GM19043 (cell line): Measurements from ENCODE around the gene GNG14.
"Not testable (repeated sequence)": the region's sequence is repeated elsewhere in the genome, so short reads cannot be mapped to it uniquely, and the experiment has no call there.

Source experiments
- ATAC-seq: cut with Tn5 transposase; IDR thresholded peaks from one replicate; pipeline ENCODE4 v1.9.1; 2021; ENCODE audit warnings: low read depth; ENCODE audit not compliant: unreplicated experiment

The GNG14 gene

GRCh38 chr19:12695096-12695495, 7.3 kb downstream of the GNG14 start:
- ATAC-seq: no peak

GRCh38 chr19:12695514-12695913, 7.7 kb downstream of the GNG14 start:
- no peak for ATAC-seq

- no peak for ATAC-seq
These were observed 8.2 kb downstream of the GNG14 start for GRCh38 chr19:12695997-12696365.

- ATAC-seq: peak; percentile 75
These were observed 8.9 kb downstream of the GNG14 start, which contains the start of gene FBXW9 for GRCh38 chr19:12696366-12697335. Gene FBXW9, minus strand, starts transcription at chr19:12696631. Its CDS starts 50 bp downstream, at chr19:12696581.

- ATAC-seq: not testable (repeated sequence)
These were observed 9.6 kb downstream of the GNG14 start for GRCh38 chr19:12697425-12697824.

GRCh38 chr19:12698138-12698537, 10.3 kb downstream of the GNG14 start:
- no peak for ATAC-seq

GRCh38 chr19:12701596-12702282, 13.9 kb downstream of the GNG14 start:
- ATAC-seq: no peak

GRCh38 chr19:12703046-12703445, 15.2 kb downstream of the GNG14 start:
- no peak for ATAC-seq

GRCh38 chr19:12705169-12705568, 17.4 kb downstream of the GNG14 start:
- no peak for ATAC-seq

- no peak for ATAC-seq
These were observed 18.0 kb downstream of the GNG14 start for GRCh38 chr19:12705654-12706331.

GRCh38 chr19:12706332-12706718, 18.5 kb downstream of the GNG14 start:
- ATAC-seq: no peak

- no peak for ATAC-seq
These were observed 20.8 kb downstream of the GNG14 start for GRCh38 chr19:12708641-12709040.

- no peak for ATAC-seq
These were observed 23.4 kb downstream of the GNG14 start for GRCh38 chr19:12711187-12711586.

GRCh38 chr19:12712077-12712476, 24.3 kb downstream of the GNG14 start:
- ATAC-seq: not testable (repeated sequence)

- not testable (repeated sequence) for ATAC-seq
These were observed 25.5 kb downstream of the GNG14 start for GRCh38 chr19:12713304-12713703.

- no peak for ATAC-seq
These were observed 27.3 kb downstream of the GNG14 start for GRCh38 chr19:12715102-12715501.

GRCh38 chr19:12715929-12716328, 28.1 kb downstream of the GNG14 start:
- no peak for ATAC-seq

- ATAC-seq: no peak
These were observed 32.5 kb downstream of the GNG14 start for GRCh38 chr19:12720296-12720695.

GRCh38 chr19:12720851-12721655, 33.3 kb downstream of the GNG14 start:
- ATAC-seq: no peak
